K562 (cell line): ENCODE results near the gene TAX1BP1.

ENCODE experiments used
- RAD21 ChIP-seq, 2 experiments: fragments of 250-450 bp in 1 of 2; fragments of 450-650 bp in 1 of 2; sonication (Bioruptor Pico) in 1 of 2; formaldehyde crosslinking in 1 of 2; IDR thresholded peaks in 1 of 2; conservative IDR thresholded peaks in 1 of 2; 2 replicates each; pipeline versions ENCODE4 v1.4.0 to v1.8.0; 2020 to 2022; ENCODE audit warnings: mild to moderate bottlenecking in 2 of 2, moderate library complexity in 1 of 2
- U2AF2 ChIP-seq: fragments of 200-400 bp; formaldehyde crosslinking; optimal IDR thresholded peaks from 2 replicates; pipeline ENCODE3; 2017; ENCODE audit warnings: low read depth, mild to moderate bottlenecking, low read length
- ZNF143 ChIP-seq: sonication (generic); formaldehyde crosslinking; IDR thresholded peaks from 2 replicates; pipeline ENCODE4 v1.9.0; 2022; ENCODE audit warnings: mild to moderate bottlenecking, missing genetic modification reagents
- TF ChIP-seq, protein P1 (sequence below): fragments of 450-650 bp; IDR thresholded peaks from 2 replicates; pipeline ENCODE4 v1.6.1; 2017; ENCODE audit warnings: antibody characterized with exemption, mild to moderate bottlenecking

DNA sequence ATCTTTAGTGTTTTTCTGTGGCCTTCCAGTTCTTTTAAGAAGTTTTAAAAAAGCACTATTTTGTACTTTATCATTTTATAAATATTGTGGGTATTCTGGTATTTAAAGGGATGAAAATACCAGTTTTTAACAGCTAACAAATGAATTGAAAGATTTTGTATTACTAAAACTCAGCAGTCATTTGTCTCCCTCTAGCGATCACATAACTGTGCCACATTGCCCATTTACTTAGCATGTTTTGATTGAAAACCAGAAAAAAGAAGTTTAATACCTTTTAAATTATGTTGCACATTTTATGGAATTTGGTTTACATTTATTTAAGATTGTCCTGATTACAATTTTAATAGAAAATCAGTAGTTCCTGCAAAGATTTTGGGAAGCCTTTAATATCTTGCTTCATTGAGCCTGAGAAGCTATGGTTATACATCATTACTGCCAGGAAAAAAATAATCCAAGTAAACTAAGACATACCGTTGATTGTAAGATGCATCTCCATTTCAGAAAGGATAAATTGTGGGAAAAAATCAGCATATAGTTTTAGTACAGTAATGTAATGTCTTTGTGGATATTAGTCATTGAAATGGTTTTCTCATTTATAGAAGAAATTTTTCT is 34.9 kb downstream of the TAX1BP1 start:
- TF ChIP-seq, protein P1, sequence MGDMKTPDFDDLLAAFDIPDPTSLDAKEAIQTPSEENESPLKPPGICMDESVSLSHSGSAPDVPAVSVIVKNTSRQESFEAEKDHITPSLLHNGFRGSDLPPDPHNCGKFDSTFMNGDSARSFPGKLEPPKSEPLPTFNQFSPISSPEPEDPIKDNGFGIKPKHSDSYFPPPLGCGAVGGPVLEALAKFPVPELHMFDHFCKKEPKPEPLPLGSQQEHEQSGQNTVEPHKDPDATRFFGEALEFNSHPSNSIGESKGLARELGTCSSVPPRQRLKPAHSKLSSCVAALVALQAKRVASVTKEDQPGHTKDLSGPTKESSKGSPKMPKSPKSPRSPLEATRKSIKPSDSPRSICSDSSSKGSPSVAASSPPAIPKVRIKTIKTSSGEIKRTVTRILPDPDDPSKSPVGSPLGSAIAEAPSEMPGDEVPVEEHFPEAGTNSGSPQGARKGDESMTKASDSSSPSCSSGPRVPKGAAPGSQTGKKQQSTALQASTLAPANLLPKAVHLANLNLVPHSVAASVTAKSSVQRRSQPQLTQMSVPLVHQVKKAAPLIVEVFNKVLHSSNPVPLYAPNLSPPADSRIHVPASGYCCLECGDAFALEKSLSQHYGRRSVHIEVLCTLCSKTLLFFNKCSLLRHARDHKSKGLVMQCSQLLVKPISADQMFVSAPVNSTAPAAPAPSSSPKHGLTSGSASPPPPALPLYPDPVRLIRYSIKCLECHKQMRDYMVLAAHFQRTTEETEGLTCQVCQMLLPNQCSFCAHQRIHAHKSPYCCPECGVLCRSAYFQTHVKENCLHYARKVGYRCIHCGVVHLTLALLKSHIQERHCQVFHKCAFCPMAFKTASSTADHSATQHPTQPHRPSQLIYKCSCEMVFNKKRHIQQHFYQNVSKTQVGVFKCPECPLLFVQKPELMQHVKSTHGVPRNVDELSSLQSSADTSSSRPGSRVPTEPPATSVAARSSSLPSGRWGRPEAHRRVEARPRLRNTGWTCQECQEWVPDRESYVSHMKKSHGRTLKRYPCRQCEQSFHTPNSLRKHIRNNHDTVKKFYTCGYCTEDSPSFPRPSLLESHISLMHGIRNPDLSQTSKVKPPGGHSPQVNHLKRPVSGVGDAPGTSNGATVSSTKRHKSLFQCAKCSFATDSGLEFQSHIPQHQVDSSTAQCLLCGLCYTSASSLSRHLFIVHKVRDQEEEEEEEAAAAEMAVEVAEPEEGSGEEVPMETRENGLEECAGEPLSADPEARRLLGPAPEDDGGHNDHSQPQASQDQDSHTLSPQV, result no peak
- TF ChIP-seq U2AF2 (no peak), ZNF143 (CRISPR knock-in tag) (no peak), RAD21 (CRISPR knock-in tag; conservative IDR thresholded peaks at IDR 0.05 in 1 of 2, IDR thresholded peaks at IDR 0.05 in 1 of 2) (peak; percentile 79 to 80)
